GM23338 (cell line): ENCODE measurements around the gene STKLD1. TPM values are rescaled to one million over a fixed set of nuclear protein-coding genes. Genes with fewer than 3 reads are reported as not detected.

Source experiments
- ATAC-seq: fragments of 200-7000 bp; cut with Tn5 transposase; 3 replicates; pipeline ENCODE4 v1.9.1; 2020
- DNase-seq: peaks from one replicate; pipeline ENCODE4 v3.0.0-alpha.2; 2015; ENCODE audit warnings: low spot score
- H2AFZ ChIP-seq: fragments of 200-600 bp; sonication (generic); 2 replicates; pipeline ENCODE4 v1.8.0; 2016; ENCODE audit warnings: antibody characterized with exemption, mild to moderate bottlenecking, moderate library complexity
- H3F3A ChIP-seq: fragments of 200-600 bp; sonication (generic); replicated peaks from 2 replicates; pipeline ENCODE4 v1.8.0; 2017; ENCODE audit warnings: antibody characterized with exemption, mixed run types, low read depth
- H3K27ac ChIP-seq: fragments of 200-600 bp; sonication (generic); 2 replicates; pipeline ENCODE4 v1.6.1; 2016; ENCODE audit warnings: low read depth
- H3K27me3 ChIP-seq: fragments of 200-600 bp; sonication (generic); 2 replicates; pipeline ENCODE4 v1.8.0; 2016; ENCODE audit warnings: mild to moderate bottlenecking, mixed run types, moderate library complexity; ENCODE audit not compliant: insufficient read depth
- H3K36me3 ChIP-seq: fragments of 200-600 bp; sonication (generic); 2 replicates; pipeline ENCODE4 v1.8.0; 2016; ENCODE audit warnings: mild to moderate bottlenecking; ENCODE audit not compliant: insufficient read depth
- H3K4me1 ChIP-seq: fragments of 200-600 bp; sonication (generic); 2 replicates; pipeline ENCODE4 v1.8.0; 2016; ENCODE audit warnings: mild to moderate bottlenecking, moderate library complexity; ENCODE audit not compliant: insufficient read depth
- H3K4me2 ChIP-seq: fragments of 200-600 bp; sonication (generic); 2 replicates; pipeline ENCODE4 v1.7.1; 2017; ENCODE audit warnings: mixed run types
- H3K4me3 ChIP-seq: fragments of 200-600 bp; sonication (generic); 2 replicates; pipeline ENCODE4 v1.6.1; 2016; ENCODE audit warnings: mixed run types
- H3K79me2 ChIP-seq: fragments of 200-600 bp; sonication (generic); replicated peaks from 2 replicates; pipeline ENCODE4 v1.8.0; 2017; ENCODE audit warnings: mild to moderate bottlenecking; ENCODE audit not compliant: insufficient read depth
- H3K9me2 ChIP-seq: fragments of 200-600 bp; sonication (generic); 2 replicates; pipeline ENCODE4 v1.8.0; 2017; ENCODE audit not compliant: insufficient read depth
- H4K20me1 ChIP-seq: fragments of 200-600 bp; sonication (generic); replicated peaks from 2 replicates; pipeline ENCODE4 v1.8.0; 2017; ENCODE audit warnings: mild to moderate bottlenecking; ENCODE audit not compliant: insufficient read depth
- H3K27ac Mint-ChIP-seq: 2 replicates; pipeline ENCODE4 v1.8.0; 2020; ENCODE audit warnings: inconsistent platforms, mild to moderate bottlenecking, moderate library complexity, mixed read lengths
- H3K27me3 Mint-ChIP-seq: 3 replicates; pipeline ENCODE4 v1.8.0; 2022; ENCODE audit warnings: low read depth, mild to moderate bottlenecking, moderate library complexity, mixed read lengths, inconsistent platforms; ENCODE audit not compliant: insufficient read depth, poor library complexity
- H3K36me3 Mint-ChIP-seq: 3 replicates; pipeline ENCODE4 v1.8.0; 2021; ENCODE audit warnings: low read depth, mild to moderate bottlenecking, inconsistent platforms, moderate library complexity, mixed read lengths
- H3K4me1 Mint-ChIP-seq: 3 replicates; pipeline ENCODE4 v1.8.0; 2020; ENCODE audit warnings: mild to moderate bottlenecking, inconsistent platforms, mixed read lengths
- H3K4me3 Mint-ChIP-seq: 3 replicates; pipeline ENCODE4 v1.8.0; 2021; ENCODE audit warnings: moderate library complexity, mild to moderate bottlenecking, inconsistent platforms, mixed read lengths
- H3K9me3 Mint-ChIP-seq: 3 replicates; pipeline ENCODE4 v1.8.0; 2020; ENCODE audit warnings: moderate library complexity, mild to moderate bottlenecking, inconsistent platforms, mixed read lengths
- EZH2 ChIP-seq: fragments of 200-600 bp; sonication (generic); IDR thresholded peaks from one replicate; pipeline ENCODE4 v1.8.0; 2017; ENCODE audit warnings: antibody characterized with exemption, mild to moderate bottlenecking, low read depth; ENCODE audit not compliant: unreplicated experiment
- NANOG ChIP-seq: IDR thresholded peaks from 2 replicates; pipeline ENCODE4 v1.6.1; 2016; ENCODE audit warnings: antibody characterized with exemption, borderline replicate concordance
- polyA plus RNA-seq: library from polyadenylated mRNA; unstranded; fragments of >200 nt; fragmentation: Nextera tagmentation; extraction: Ambion mirVana; gene quantifications from 2 replicates; pipeline ENCODE4 v1.2.1, GENCODE V29; 2016
- total RNA-seq: library from RNA; depleted of rRNA; stranded (reverse); fragments of >200 nt; shearing (Covaris generic); gene quantifications from 2 replicates; pipeline ENCODE4 v1.2.3, GENCODE V29; 2014
- TF ChIP-seq, protein P1 (sequence below): fragments of 250-450 bp; sonication (Bioruptor Pico); IDR thresholded peaks from 2 replicates; pipeline ENCODE4 v1.5.0; 2020; ENCODE audit warnings: mild to moderate bottlenecking, moderate library complexity
- TF ChIP-seq, protein P2 (sequence below), 2 experiments: fragments of 200-600 bp in 1 of 2; sonication (generic) in 1 of 2; conservative IDR thresholded peaks; 2 replicates each; pipeline versions ENCODE4 v1.5.1 to v1.6.1; 2016 to 2017; ENCODE audit warnings: antibody characterized with exemption in 2 of 2, low read depth in 2 of 2, mild to moderate bottlenecking in 2 of 2, moderate library complexity in 1 of 2

The STKLD1 gene
- total and polyA plus RNA-seq, 2 experiments from 2014 or later = 0.57 TPM; not detected in 1

DNA sequence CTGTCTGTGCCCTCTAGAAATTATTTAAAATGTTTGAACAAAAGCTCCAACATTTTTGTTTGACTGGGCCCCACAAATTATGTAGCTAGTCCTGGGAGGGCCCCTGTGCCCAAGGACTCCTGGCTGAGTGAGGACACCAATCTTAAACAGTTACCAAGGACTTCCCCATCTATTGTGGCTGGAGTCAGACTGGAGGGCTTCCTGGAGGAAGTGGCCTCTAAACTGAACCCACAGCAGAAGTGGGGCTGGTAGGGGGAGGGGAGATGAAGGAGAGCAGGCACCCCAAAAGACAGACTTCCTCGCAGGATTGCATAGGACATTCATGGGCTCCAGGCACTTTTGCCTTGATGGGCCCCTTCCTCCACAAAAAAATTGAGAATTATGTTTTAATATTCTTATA is 54.1 kb downstream of the STKLD1 start (continued):
- TF ChIP-seq, protein P1, sequence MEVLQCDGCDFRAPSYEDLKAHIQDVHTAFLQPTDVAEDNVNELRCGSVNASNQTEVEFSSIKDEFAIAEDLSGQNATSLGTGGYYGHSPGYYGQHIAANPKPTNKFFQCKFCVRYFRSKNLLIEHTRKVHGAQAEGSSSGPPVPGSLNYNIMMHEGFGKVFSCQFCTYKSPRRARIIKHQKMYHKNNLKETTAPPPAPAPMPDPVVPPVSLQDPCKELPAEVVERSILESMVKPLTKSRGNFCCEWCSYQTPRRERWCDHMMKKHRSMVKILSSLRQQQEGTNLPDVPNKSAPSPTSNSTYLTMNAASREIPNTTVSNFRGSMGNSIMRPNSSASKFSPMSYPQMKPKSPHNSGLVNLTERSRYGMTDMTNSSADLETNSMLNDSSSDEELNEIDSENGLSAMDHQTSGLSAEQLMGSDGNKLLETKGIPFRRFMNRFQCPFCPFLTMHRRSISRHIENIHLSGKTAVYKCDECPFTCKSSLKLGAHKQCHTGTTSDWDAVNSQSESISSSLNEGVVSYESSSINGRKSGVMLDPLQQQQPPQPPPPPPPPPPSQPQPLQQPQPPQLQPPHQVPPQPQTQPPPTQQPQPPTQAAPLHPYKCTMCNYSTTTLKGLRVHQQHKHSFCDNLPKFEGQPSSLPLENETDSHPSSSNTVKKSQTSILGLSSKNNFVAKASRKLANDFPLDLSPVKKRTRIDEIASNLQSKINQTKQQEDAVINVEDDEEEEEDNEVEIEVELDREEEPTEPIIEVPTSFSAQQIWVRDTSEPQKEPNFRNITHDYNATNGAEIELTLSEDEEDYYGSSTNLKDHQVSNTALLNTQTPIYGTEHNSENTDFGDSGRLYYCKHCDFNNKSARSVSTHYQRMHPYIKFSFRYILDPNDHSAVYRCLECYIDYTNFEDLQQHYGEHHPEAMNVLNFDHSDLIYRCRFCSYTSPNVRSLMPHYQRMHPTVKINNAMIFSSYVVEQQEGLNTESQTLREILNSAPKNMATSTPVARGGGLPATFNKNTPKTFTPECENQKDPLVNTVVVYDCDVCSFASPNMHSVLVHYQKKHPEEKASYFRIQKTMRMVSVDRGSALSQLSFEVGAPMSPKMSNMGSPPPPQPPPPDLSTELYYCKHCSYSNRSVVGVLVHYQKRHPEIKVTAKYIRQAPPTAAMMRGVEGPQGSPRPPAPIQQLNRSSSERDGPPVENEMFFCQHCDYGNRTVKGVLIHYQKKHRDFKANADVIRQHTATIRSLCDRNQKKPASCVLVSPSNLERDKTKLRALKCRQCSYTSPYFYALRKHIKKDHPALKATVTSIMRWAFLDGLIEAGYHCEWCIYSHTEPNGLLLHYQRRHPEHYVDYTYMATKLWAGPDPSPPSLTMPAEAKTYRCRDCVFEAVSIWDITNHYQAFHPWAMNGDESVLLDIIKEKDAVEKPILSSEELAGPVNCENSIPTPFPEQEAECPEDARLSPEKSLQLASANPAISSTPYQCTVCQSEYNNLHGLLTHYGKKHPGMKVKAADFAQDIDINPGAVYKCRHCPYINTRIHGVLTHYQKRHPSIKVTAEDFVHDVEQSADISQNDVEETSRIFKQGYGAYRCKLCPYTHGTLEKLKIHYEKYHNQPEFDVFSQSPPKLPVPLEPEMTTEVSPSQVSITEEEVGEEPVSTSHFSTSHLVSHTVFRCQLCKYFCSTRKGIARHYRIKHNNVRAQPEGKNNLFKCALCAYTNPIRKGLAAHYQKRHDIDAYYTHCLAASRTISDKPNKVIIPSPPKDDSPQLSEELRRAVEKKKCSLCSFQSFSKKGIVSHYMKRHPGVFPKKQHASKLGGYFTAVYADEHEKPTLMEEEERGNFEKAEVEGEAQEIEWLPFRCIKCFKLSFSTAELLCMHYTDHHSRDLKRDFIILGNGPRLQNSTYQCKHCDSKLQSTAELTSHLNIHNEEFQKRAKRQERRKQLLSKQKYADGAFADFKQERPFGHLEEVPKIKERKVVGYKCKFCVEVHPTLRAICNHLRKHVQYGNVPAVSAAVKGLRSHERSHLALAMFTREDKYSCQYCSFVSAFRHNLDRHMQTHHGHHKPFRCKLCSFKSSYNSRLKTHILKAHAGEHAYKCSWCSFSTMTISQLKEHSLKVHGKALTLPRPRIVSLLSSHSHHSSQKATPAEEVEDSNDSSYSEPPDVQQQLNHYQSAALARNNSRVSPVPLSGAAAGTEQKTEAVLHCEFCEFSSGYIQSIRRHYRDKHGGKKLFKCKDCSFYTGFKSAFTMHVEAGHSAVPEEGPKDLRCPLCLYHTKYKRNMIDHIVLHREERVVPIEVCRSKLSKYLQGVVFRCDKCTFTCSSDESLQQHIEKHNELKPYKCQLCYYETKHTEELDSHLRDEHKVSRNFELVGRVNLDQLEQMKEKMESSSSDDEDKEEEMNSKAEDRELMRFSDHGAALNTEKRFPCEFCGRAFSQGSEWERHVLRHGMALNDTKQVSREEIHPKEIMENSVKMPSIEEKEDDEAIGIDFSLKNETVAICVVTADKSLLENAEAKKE (CRISPR knock-in tag) = no peak
- no peak for TF ChIP-seq EZH2
- TF ChIP-seq, protein P2, sequence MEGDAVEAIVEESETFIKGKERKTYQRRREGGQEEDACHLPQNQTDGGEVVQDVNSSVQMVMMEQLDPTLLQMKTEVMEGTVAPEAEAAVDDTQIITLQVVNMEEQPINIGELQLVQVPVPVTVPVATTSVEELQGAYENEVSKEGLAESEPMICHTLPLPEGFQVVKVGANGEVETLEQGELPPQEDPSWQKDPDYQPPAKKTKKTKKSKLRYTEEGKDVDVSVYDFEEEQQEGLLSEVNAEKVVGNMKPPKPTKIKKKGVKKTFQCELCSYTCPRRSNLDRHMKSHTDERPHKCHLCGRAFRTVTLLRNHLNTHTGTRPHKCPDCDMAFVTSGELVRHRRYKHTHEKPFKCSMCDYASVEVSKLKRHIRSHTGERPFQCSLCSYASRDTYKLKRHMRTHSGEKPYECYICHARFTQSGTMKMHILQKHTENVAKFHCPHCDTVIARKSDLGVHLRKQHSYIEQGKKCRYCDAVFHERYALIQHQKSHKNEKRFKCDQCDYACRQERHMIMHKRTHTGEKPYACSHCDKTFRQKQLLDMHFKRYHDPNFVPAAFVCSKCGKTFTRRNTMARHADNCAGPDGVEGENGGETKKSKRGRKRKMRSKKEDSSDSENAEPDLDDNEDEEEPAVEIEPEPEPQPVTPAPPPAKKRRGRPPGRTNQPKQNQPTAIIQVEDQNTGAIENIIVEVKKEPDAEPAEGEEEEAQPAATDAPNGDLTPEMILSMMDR (conservative IDR thresholded peaks at IDR 0.05; ENCODE audit: low read depth in 2 of 2) = no peak

DNA sequence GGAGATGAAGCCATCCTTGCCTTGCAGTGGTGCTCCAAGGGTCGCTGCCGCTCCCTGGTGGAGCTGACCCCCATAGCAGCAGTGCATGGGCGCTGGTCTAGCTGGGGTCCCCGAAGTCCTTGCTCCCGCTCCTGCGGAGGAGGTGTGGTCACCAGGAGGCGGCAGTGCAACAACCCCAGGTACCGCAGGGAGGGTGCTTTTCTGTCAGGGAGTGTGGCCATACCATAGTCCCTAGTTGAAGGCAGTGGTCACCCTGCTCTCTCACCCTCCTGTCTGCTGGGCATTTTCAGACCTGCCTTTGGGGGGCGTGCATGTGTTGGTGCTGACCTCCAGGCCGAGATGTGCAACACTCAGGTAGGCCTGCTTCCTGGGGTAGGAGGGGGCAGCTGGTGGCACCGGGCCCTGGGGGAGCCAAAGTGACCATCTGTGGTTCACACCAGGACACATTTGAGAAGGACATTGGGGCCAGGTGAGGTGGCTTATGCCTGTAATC is 57.2 kb downstream of the STKLD1 start:
- DNase-seq (peak; percentile 14), ATAC-seq (no peak)
- Mint-ChIP-seq H3K36me3 (0 out of 3 replicates have a peak, but pooled peaks cover 2% of the 10 kb centered on the region), H3K4me1 (no peaks in the 10 kb centered on the region), H3K9me3 (peaks cover 3% of the 10 kb centered on the region; the same call in 1 of the 3 replicates), H3K27me3 (peaks cover 13% of the 10 kb centered on the region), H3K4me3 (no peak overlapping the region), H3K27ac (no peak overlapping the region)
- no peak overlapping the region for H3K27ac ChIP-seq
- H2AFZ ChIP-seq = no peak overlapping the region
- H4K20me1 ChIP-seq = no peaks in the 10 kb centered on the region
- no peak overlapping the region for H3K4me3 ChIP-seq
- TF ChIP-seq NANOG = no peak
- TF ChIP-seq, protein P2 (conservative IDR thresholded peaks at IDR 0.05; ENCODE audit: low read depth in 2 of 2) = peak; percentile 22 to 52; a peak in 3 of 4 replicates
- H3K36me3 ChIP-seq = no peaks in the 10 kb centered on the region
- peaks cover 6% of the 10 kb centered on the region for H3K27me3 ChIP-seq
- H3K79me2 ChIP-seq = no peaks in the 10 kb centered on the region
- H3F3A ChIP-seq = no peaks in the 10 kb centered on the region; the same call in 1 of the 2 replicates
- H3K4me2 ChIP-seq = no peak overlapping the region
- H3K9me2 ChIP-seq = no peaks in the 10 kb centered on the region
- H3K4me1 ChIP-seq = no peaks in the 10 kb centered on the region
